HPDE6-E6E7 (cell line): ENCODE measurements around the gene H1-8.

Source experiments
- DNase-seq: peaks from one replicate; pipeline ENCODE4 v3.0.0; 2011; ENCODE audit warnings: missing footprints; ENCODE audit errors: extremely low spot score

Gene H1-8

GRCh38 chr3:129573493-129573892 is 30.5 kb downstream of the H1-8 start:
- no peak for DNase-seq

GRCh38 chr3:129574206-129574605 is 31.2 kb downstream of the H1-8 start:
- no peak for DNase-seq

DNA sequence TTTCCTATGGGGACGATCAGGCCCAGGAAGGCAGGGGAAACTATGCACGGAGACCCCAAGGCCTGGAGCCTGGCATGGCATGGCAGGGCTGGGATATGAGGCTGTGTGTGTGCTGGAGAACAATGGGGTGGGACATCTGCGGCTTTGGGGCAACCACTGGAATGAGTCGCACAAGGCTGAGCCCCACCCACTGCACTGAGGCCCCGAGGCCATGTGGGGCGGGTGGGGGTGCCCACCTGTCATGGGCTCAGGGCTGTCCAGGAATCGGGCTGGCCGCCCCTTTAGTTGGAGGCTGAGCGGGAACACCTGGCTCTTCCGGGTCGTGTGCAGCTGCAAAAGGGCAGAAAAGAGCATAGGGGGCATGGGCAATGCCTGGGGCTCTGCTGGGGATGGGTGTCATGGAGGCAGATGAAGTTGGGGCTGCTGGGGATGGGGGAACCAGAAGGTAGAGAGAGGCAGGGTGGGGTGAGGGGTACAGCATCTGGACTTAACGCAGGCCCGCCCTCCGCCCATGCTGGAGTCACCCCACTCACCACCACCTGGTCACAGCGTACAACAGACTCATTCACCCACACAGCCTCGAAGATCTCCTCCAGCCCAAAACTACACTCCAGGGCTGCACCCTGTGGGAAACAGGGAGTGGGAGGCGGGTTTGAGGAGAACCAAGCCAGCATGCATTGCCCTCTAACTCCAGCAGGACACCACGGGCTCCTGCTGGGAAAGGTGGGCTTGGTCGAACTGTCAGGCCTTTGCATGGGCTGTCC is 32.4 kb downstream of the H1-8 start:
- DNase-seq, result no peak

GRCh38 chr3:129575997-129576384 is 33.0 kb downstream of the H1-8 start:
- DNase-seq, result no peak

DNA sequence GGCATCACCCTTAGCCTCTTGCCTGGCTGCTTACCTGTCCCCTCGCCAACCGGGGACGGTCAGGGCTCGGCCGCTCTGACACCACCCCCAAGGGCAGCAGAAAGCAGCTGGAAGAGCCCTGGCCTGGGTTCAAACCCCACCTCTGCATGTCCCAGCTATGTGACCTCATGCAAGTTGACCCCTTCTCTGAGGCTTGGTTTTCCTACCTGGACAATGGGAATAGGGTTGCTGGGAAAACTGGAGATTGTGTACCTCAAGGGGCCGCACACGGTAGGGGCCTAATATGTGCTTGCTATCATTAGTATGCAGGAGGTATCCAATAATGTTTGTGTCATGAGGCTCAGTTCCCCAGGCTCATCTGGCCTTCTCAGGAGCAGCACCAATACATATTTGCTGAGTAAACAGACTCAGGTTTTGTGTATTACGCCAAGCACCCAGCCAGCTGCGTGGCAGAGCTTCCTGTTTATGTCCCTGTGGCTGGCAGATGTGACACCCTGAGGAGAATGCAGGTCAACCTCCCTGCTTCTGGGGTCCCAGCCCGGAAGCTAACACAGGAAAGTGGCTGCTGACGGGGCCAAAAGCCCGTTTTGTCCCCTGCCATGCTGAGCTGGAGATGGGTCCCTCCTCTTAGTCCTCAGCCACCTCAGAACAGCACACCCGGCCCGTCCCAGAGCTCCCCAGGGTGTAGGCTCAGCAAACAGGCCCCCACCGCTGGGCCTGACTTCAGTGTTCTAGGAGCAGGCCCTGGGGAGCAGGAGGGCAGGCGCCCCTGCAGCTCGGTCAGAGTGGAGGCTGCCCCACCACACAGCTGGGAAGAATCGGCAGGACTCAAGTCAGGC is 33.8 kb downstream of the H1-8 start:
- no peak for DNase-seq

DNA sequence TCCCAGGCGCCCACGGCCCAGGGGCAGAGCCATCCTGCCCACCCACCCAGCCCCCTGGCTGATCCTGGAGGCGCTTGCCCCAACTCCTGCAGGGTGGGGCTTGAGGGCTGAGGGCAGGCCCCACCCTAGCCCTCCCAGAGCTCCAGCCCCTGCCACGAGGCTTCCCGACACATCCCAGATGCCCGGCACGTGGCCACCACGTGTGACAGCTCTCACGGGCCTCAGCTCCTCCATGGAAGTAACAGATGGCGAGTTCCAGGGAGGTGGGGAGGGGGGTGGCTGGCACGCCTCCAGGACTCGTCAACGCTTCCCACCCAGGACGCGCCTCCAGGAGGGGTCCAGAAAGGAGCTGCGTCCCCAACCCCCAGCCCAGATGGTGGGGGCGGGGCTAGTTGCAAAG is 34.4 kb downstream of the H1-8 start:
- no peak for DNase-seq

- DNase-seq, result no peak
Observed at GRCh38 chr3:129577925-129578786, 35.2 kb downstream of the H1-8 start.

GRCh38 chr3:129579991-129580390 is 37.0 kb downstream of the H1-8 start:
- no peak for DNase-seq

- DNase-seq, result no peak
Observed at GRCh38 chr3:129581623-129582022, 38.6 kb downstream of the H1-8 start.

DNA sequence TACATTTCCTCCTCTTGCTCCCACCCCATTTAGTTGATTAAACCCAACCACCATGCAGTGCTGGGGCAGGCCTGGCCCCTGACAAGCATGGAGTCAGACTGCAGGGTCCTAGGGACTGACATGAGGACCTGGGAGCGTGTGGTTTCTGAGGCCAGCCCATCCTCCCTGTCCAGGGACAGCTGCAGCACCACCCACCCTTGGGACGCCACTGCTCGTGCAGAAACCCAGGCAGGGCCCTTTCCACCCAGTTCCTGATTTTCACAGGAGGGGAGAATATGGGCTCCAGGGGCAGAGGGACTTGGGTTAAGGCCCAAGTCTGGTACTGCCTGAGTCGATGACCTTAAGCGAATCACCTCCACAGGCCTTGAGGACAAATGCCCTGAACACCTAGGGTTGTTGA is 39.8 kb downstream of the H1-8 start:
- DNase-seq, result no peak

- DNase-seq, result no peak
Observed at GRCh38 chr3:129583289-129583688, 40.3 kb downstream of the H1-8 start.

- DNase-seq, result no peak
Observed at GRCh38 chr3:129584631-129585030, 41.7 kb downstream of the H1-8 start.

- no peak for DNase-seq
Observed at GRCh38 chr3:129585949-129586657, 43.1 kb downstream of the H1-8 start.

DNA sequence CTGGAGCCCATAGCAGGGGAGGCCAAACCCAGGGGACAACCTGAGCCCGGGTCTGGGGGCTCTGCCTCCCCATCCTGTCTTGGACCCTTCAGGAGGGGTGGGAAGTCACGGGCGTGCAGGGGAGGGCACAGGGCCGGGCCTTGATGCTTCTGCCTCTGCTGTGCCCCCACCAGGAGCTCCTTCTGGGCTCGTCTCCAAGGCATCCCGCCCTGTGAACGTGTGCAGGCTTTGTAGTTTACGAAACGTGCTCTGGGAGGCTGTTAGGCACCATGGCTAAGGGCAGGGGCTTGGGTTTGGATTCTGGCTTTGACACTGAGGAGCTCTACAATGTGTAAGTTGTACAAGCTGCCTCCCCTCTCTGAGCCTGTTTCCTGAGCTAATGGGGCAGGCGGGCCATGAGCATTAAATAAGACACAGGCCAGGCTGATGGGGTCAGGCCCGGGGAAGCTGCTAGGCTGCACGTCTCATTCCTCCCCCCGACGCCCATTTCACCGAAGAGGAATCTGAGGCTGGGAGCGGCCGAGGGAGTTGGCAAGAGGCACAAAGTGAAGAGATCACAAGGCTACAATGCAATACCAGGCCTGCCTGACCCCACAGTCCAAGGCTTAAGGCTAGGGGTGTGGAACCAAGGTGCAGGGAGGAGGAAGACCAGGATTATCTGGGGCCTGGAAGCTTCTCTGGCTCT is 43.9 kb downstream of the H1-8 start:
- peak; percentile 37 for DNase-seq

- DNase-seq, result no peak
Observed at GRCh38 chr3:129587566-129588210, 44.7 kb downstream of the H1-8 start.

GRCh38 chr3:129590215-129590614 is 47.2 kb downstream of the H1-8 start:
- no peak for DNase-seq

DNA sequence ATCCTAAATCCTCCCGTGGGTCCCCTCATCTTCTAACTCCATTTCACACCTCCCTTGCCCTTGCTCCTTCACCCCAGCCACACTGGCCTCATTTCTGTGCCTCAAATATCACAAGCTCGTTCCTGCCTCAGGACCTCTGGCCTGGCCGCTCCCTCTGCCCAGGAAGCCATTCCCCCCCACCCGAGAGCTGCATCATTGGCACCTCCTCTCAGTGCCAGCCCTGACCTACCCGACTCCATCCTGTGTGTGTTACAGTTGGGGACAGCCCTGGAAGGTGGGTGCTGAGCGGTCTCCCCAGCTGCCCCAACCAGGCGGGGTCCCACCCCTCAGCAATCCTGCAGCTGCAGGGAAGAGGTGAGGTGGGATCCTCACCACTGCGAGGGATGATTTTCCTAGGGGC is 49.0 kb downstream of the H1-8 start:
- no peak for DNase-seq

- no peak for DNase-seq
Observed at GRCh38 chr3:129592381-129593131, 49.6 kb downstream of the H1-8 start.

DNA sequence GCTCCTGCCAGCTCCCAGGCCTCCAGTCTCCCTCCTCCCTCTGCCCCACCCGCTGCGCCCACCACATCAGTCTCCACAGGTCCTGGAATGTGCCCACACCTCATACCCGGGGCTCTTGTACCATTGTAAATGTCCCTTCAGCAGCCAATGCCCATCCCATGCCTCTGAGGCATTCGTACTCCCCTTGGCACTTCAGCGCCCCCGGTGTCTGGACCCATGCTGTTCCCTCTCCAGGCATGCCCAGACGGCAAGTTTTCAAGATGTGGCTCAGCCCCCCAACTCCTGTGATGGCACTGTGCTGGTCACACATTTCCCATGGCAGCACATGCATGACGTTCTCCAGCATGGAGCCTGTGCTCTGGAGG is 50.2 kb downstream of the H1-8 start:
- DNase-seq, result no peak
